Testis (tissue), 2 donors: ENCODE measurements around the gene HHIPL1.

Source experiments
- CTCF ChIP-seq, 3 experiments: fragments of 450-650 bp in 2 of 3; fragments of 200-600 bp in 1 of 3; sonication (generic) in 1 of 3; IDR thresholded peaks; one replicate each; pipeline ENCODE4 v1.5.1; 2016 to 2019; ENCODE audit warnings: antibody characterized with exemption in 3 of 3, mild to moderate bottlenecking in 2 of 3, moderate library complexity in 1 of 3
- POLR2A ChIP-seq: fragments of 450-650 bp; IDR thresholded peaks from one replicate; pipeline ENCODE4 v1.6.1; 2017; ENCODE audit warnings: antibody characterized with exemption, mild to moderate bottlenecking, moderate library complexity

- TF ChIP-seq POLR2A (no peak), CTCF (IDR thresholded peaks at IDR 0.05) (no peak)
Observed at GRCh38 chr14:99693918-99694317, 49.0 kb downstream of the HHIPL1 start.
